SK-N-SH (cell line): ENCODE data around the gene PDGFRA. TPM values are rescaled to one million over a fixed set of nuclear protein-coding genes. Genes with fewer than 3 reads are reported as not detected.

ENCODE experiments used
- CTCF ChIA-PET: fragments of 300-600, 350-600 bp; formaldehyde crosslinking; extraction: SDS; loops from one replicate; lab custom pipeline; 2021; lab: Yijun Ruan, JAX
- POLR2A ChIA-PET: fragments of 350-600 bp; sonication (Branson Sonifier 250); formaldehyde crosslinking; extraction: SDS; loops from one replicate; lab custom pipeline; 2020; ENCODE audit warnings: antibody characterized with exemption, inconsistent platforms; lab: Yijun Ruan, JAX
- DNase-seq: peaks from one replicate; pipeline ENCODE4 v3.0.0; 2012
- H2AFZ ChIP-seq: fragments of 200-600 bp; sonication (generic); 2 replicates; pipeline ENCODE4 v1.8.1; 2016; ENCODE audit warnings: antibody characterized with exemption, mild to moderate bottlenecking, low read depth
- H3F3A ChIP-seq: fragments of 200-600 bp; sonication (generic); replicated peaks from 2 replicates; pipeline ENCODE3; 2016; ENCODE audit warnings: antibody characterized with exemption, mild to moderate bottlenecking; ENCODE audit not compliant: insufficient read depth
- H3K27ac ChIP-seq, 2 experiments: fragments of 200-500 bp in 1 of 2; fragments of 200-600 bp in 1 of 2; sonication (Bioruptor generic) in 1 of 2; sonication (generic), shearing (Covaris generic) in 1 of 2; 2 replicates each; pipeline versions ENCODE4 v1.5.1 to v1.6.1; 2014 to 2016; ENCODE audit warnings: low read depth in 2 of 2, inconsistent platforms in 1 of 2, low read length in 1 of 2, mild to moderate bottlenecking in 1 of 2, mixed read lengths in 1 of 2
- H3K27me3 ChIP-seq: fragments of 200-600 bp; sonication (generic), shearing (Covaris generic); 2 replicates; pipeline ENCODE4 v1.6.1; 2016; ENCODE audit warnings: mixed run types; ENCODE audit not compliant: insufficient read depth
- H3K36me3 ChIP-seq, 2 experiments: fragments of 200-500 bp in 1 of 2; fragments of 200-600 bp in 1 of 2; sonication (Bioruptor generic) in 1 of 2; sonication (generic) in 1 of 2; replicated peaks in 1 of 2; 2 replicates each; pipeline versions ENCODE3 to v1.5.1; 2014 to 2016; ENCODE audit warnings: low read length in 1 of 2, mild to moderate bottlenecking in 1 of 2; ENCODE audit not compliant: insufficient read depth in 2 of 2, control insufficient read depth in 1 of 2
- H3K4me1 ChIP-seq, 2 experiments: fragments of 200-500 bp in 1 of 2; fragments of 200-600 bp in 1 of 2; sonication (Bioruptor generic) in 1 of 2; sonication (generic), shearing (Covaris generic) in 1 of 2; 2 replicates each; pipeline versions ENCODE4 v1.5.1 to v1.6.1; 2014 to 2016; ENCODE audit warnings: low read depth in 1 of 2, low read length in 1 of 2, mixed run types in 1 of 2; ENCODE audit not compliant: insufficient read depth in 2 of 2, control insufficient read depth in 1 of 2
- H3K4me2 ChIP-seq: fragments of 200-600 bp; sonication (generic), shearing (Covaris generic); 2 replicates; pipeline ENCODE4 v1.6.1; 2017; ENCODE audit warnings: mixed run types
- H3K4me3 ChIP-seq, 2 experiments: fragments of 200-500 bp in 1 of 2; fragments of 200-600 bp in 1 of 2; sonication (Bioruptor generic) in 1 of 2; sonication (generic), shearing (Covaris generic) in 1 of 2; 2 replicates each; pipeline versions ENCODE4 v1.5.1 to v1.8.1; 2014 to 2016; ENCODE audit warnings: low read depth in 2 of 2, inconsistent platforms in 1 of 2, low read length in 1 of 2, mild to moderate bottlenecking in 1 of 2, mixed read lengths in 1 of 2, moderate library complexity in 1 of 2
- H3K79me2 ChIP-seq: fragments of 200-600 bp; sonication (generic); 2 replicates; pipeline ENCODE4 v1.8.1; 2017; ENCODE audit warnings: mild to moderate bottlenecking; ENCODE audit not compliant: insufficient read depth
- H3K9ac ChIP-seq: fragments of 200-600 bp; sonication (generic); 2 replicates; pipeline ENCODE4 v1.6.1; 2017; ENCODE audit warnings: mixed run types
- H3K9me2 ChIP-seq: fragments of 200-600 bp; sonication (generic); 2 replicates; pipeline ENCODE4 v1.6.1; 2017; ENCODE audit warnings: mixed run types
- H3K9me3 ChIP-seq: fragments of 200-600 bp; sonication (generic); 2 replicates; pipeline ENCODE4 v1.6.1; 2017; ENCODE audit warnings: mixed run types, mild to moderate bottlenecking, moderate library complexity
- H4K20me1 ChIP-seq: fragments of 200-600 bp; sonication (generic); 2 replicates; pipeline ENCODE4 v1.6.1; 2017; ENCODE audit warnings: mild to moderate bottlenecking, mixed run types; ENCODE audit not compliant: insufficient read depth
- CHD2 ChIP-seq: fragments of 150-350 bp; IDR thresholded peaks from 2 replicates; pipeline ENCODE4 v1.6.1; 2018; ENCODE audit warnings: low read length; ENCODE audit not compliant: partially characterized antibody
- FOXJ3 ChIP-seq: sonication (generic); formaldehyde crosslinking; IDR thresholded peaks from 2 replicates; pipeline ENCODE4 v1.5.1; 2020; ENCODE audit warnings: mild to moderate bottlenecking, missing genetic modification reagents
- JUND ChIP-seq: IDR thresholded peaks from 2 replicates; pipeline ENCODE4 v1.4.0; 2012
- MXI1 ChIP-seq: IDR thresholded peaks from 2 replicates; pipeline ENCODE4 v1.6.1; 2012; ENCODE audit warnings: mild to moderate bottlenecking, low read depth, low read length, improper control_type of control experiment
- NFIC ChIP-seq: IDR thresholded peaks from 2 replicates; pipeline ENCODE4 v1.4.0; 2012; ENCODE audit warnings: borderline replicate concordance
- NRF1 ChIP-seq: IDR thresholded peaks from 2 replicates; pipeline ENCODE4 v1.6.1; 2012; ENCODE audit warnings: low read depth, mild to moderate bottlenecking, low read length
- POLR2AphosphoS5 ChIP-seq: IDR thresholded peaks from 2 replicates; pipeline ENCODE4 v1.6.1; 2012; ENCODE audit warnings: low read depth, low read length
- RCOR1 ChIP-seq: fragments of 150-350 bp; IDR thresholded peaks from 2 replicates; pipeline ENCODE4 v1.6.1; 2017; ENCODE audit warnings: antibody characterized with exemption, low read length
- SMC3 ChIP-seq: IDR thresholded peaks from 2 replicates; pipeline ENCODE4 v1.6.1; 2012; ENCODE audit warnings: low read depth, low read length, improper control_type of control experiment
- TEAD4 ChIP-seq: IDR thresholded peaks from 2 replicates; pipeline ENCODE4 v1.4.0; 2012; ENCODE audit warnings: mild to moderate bottlenecking, borderline replicate concordance; ENCODE audit not compliant: insufficient read depth
- WGBS: methylation state at CpG from one replicate; pipeline ENCODE4 v1.1.6; 2017; ENCODE audit warnings: low lambda C conversion rate; 5-methylcytosine and 5-hydroxymethylcytosine counted together
- polyA plus RNA-seq, 3 experiments: library from polyadenylated mRNA; depleted of rRNA; stranded (reverse); fragments of >200 nt; gene quantifications; 2 replicates each; pipeline ENCODE4 v1.2.3, GENCODE V29; 2012
- TF ChIP-seq, protein P1 (sequence below): IDR thresholded peaks from 2 replicates; pipeline ENCODE4 v1.6.1; 2012; ENCODE audit warnings: mild to moderate bottlenecking, low read depth, low read length, moderate library complexity
- TF ChIP-seq, protein P2 (sequence below): fragments of 150-350 bp; IDR thresholded peaks from 2 replicates; pipeline ENCODE4 v1.6.1; 2016; ENCODE audit warnings: mild to moderate bottlenecking, low read depth, low read length

Gene PDGFRA
- polyA plus RNA-seq, 1 of the 3 experiments (the other 2 are of a cell fraction) = 25.3 TPM

DNA sequence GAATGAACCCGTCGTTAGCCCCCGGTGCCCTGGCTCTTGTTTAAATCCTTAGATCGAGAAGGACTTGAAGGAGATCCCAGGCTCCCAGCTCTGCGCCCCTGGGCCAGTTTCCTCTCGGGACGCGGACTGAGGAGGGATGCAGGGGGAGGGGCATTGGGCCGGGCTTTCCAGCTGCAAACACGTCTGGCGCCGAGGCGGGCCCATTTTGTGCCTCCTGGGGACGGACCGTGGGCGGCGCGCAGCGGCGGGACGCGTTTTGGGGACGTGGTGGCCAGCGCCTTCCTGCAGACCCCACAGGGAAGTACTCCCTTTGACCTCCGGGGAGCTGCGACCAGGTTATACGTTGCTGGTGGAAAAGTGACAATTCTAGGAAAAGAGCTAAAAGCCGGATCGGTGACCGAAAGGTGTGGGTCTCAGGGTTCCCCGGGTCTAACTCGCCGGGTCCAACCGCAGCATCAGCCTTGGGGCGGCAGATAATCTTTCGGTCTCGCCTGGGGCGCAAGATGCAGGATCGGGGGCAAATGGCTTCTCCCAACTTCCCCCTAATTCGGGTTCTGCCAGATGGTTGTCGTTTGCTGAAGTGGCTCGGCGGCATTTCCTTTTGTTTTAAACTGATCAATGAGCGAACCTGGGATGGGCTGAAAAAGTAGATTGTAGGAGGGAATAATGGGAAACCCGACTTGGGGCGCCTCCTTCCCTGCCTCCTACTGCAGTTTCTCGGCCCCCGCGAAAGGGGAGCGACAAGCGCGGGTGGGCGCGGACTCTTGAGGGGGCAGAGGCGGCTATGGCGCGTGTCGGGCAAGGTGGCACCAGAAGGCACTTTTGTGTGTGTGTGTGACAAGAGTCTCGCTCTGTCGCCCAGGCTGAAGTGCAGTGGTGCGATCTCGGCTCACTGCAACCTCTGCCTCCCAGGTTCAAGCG lies 2.9 kb downstream of the PDGFRA start:
- no peaks in the 10 kb centered on the region for H3K36me3 ChIP-seq
- H3K4me3 ChIP-seq = peak overlapping the region; percentile 64 to 85
- peak overlapping the region; percentile 51; the same call in 1 of the 2 replicates for H3K9ac ChIP-seq
- no peaks in the 10 kb centered on the region for H3K27me3 ChIP-seq
- no peaks in the 10 kb centered on the region for H3K9me3 ChIP-seq
- TF ChIP-seq MXI1 (no peak), NRF1 (no peak), FOXJ3 (no peak), SMC3 (no peak), JUND (no peak), NFIC (no peak), TEAD4 (no peak), POLR2AphosphoS5 (no peak), CHD2 (no peak), RCOR1 (no peak)
- TF ChIP-seq, protein P1, sequence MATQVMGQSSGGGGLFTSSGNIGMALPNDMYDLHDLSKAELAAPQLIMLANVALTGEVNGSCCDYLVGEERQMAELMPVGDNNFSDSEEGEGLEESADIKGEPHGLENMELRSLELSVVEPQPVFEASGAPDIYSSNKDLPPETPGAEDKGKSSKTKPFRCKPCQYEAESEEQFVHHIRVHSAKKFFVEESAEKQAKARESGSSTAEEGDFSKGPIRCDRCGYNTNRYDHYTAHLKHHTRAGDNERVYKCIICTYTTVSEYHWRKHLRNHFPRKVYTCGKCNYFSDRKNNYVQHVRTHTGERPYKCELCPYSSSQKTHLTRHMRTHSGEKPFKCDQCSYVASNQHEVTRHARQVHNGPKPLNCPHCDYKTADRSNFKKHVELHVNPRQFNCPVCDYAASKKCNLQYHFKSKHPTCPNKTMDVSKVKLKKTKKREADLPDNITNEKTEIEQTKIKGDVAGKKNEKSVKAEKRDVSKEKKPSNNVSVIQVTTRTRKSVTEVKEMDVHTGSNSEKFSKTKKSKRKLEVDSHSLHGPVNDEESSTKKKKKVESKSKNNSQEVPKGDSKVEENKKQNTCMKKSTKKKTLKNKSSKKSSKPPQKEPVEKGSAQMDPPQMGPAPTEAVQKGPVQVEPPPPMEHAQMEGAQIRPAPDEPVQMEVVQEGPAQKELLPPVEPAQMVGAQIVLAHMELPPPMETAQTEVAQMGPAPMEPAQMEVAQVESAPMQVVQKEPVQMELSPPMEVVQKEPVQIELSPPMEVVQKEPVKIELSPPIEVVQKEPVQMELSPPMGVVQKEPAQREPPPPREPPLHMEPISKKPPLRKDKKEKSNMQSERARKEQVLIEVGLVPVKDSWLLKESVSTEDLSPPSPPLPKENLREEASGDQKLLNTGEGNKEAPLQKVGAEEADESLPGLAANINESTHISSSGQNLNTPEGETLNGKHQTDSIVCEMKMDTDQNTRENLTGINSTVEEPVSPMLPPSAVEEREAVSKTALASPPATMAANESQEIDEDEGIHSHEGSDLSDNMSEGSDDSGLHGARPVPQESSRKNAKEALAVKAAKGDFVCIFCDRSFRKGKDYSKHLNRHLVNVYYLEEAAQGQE = no peak
- TF ChIP-seq, protein P2, sequence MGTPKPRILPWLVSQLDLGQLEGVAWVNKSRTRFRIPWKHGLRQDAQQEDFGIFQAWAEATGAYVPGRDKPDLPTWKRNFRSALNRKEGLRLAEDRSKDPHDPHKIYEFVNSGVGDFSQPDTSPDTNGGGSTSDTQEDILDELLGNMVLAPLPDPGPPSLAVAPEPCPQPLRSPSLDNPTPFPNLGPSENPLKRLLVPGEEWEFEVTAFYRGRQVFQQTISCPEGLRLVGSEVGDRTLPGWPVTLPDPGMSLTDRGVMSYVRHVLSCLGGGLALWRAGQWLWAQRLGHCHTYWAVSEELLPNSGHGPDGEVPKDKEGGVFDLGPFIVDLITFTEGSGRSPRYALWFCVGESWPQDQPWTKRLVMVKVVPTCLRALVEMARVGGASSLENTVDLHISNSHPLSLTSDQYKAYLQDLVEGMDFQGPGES = no peak
- H3K27ac ChIP-seq = peak overlapping the region; percentile 72 to 91; a peak in 3 of 4 replicates
- DNase-seq = peak; percentile 77
- CTCF ChIA-PET = interaction anchor here (0.6 to 5.5 kb wide), 38 partner anchors 13 to 1338 kb away, joined by 3 to 152 read pairs (median 5); no protein-coding TSS in a partner anchor
- peaks cover 32% of the 10 kb centered on the region for H4K20me1 ChIP-seq
- 7% methylated on average over 35 of the region's 63 CpGs for WGBS
- H3F3A ChIP-seq = peaks cover 12% of the 10 kb centered on the region
- H3K79me2 ChIP-seq = peaks cover 54% of the 10 kb centered on the region
- no peak overlapping the region; the same call in 1 of the 2 replicates for H2AFZ ChIP-seq
- peak overlapping the region; percentile 92 for H3K4me2 ChIP-seq
- peaks cover 8 to 12% of the 10 kb centered on the region in 2 experiments; a peak in 3 of 4 replicates for H3K4me1 ChIP-seq
- H3K9me2 ChIP-seq = no peaks in the 10 kb centered on the region
- POLR2A ChIA-PET = interaction anchor here (0.7 to 3.4 kb wide), 9 partner anchors 302 to 1862 kb away, joined by 3 to 14 read pairs (median 4); no protein-coding TSS in a partner anchor
